Hepatocyte (in vitro differentiated cells): ENCODE data around the gene GRHL1. TPM values are rescaled to one million over a fixed set of nuclear protein-coding genes. Genes with fewer than 3 reads are reported as not detected.

Source experiments
- DNase-seq: peaks from one replicate; pipeline ENCODE4 v3.0.0-alpha.2; 2016; ENCODE audit warnings: low spot score
- H2AFZ ChIP-seq: fragments of 200-600 bp; sonication (generic); 2 replicates; pipeline ENCODE4 v1.6.0; 2016; ENCODE audit warnings: antibody characterized with exemption, mild to moderate bottlenecking
- H3K27ac ChIP-seq: fragments of 200-600 bp; sonication (generic); 2 replicates; pipeline ENCODE4 v1.5.1; 2016; ENCODE audit warnings: mild to moderate bottlenecking
- H3K27me3 ChIP-seq: fragments of 200-600 bp; sonication (generic); 2 replicates; pipeline ENCODE4 v1.6.1; 2016
- H3K36me3 ChIP-seq: fragments of 200-600 bp; sonication (generic); replicated peaks from 2 replicates; pipeline ENCODE4 v1.5.1; 2016; ENCODE audit warnings: low read depth; ENCODE audit not compliant: insufficient read depth
- H3K4me1 ChIP-seq: fragments of 200-600 bp; sonication (generic); 2 replicates; pipeline ENCODE4 v1.5.1; 2016; ENCODE audit warnings: mild to moderate bottlenecking, moderate library complexity; ENCODE audit not compliant: insufficient read depth
- H3K4me2 ChIP-seq: fragments of 200-600 bp; sonication (generic); 2 replicates; pipeline ENCODE4 v1.6.0; 2016
- H3K4me3 ChIP-seq: fragments of 200-600 bp; sonication (generic); 2 replicates; pipeline ENCODE4 v1.5.1; 2016; ENCODE audit warnings: mild to moderate bottlenecking
- H3K79me2 ChIP-seq: fragments of 200-600 bp; sonication (generic); 2 replicates; pipeline ENCODE4 v1.6.0; 2017; ENCODE audit warnings: mild to moderate bottlenecking
- H3K9me2 ChIP-seq: fragments of 200-600 bp; sonication (generic); replicated peaks from 2 replicates; pipeline ENCODE4 v1.6.0; 2017; ENCODE audit warnings: mild to moderate bottlenecking; ENCODE audit not compliant: insufficient read depth
- H3K9me3 ChIP-seq: fragments of 200-600 bp; sonication (generic); 2 replicates; pipeline ENCODE4 v1.5.1; 2016; ENCODE audit warnings: low read depth, mild to moderate bottlenecking
- H4K20me1 ChIP-seq: fragments of 200-600 bp; sonication (generic); 2 replicates; pipeline ENCODE4 v1.6.0; 2016; ENCODE audit warnings: mild to moderate bottlenecking; ENCODE audit not compliant: insufficient read depth, poor library complexity, severe bottlenecking
- EZH2 ChIP-seq: fragments of 200-600 bp; sonication (generic); IDR thresholded peaks from 2 replicates; pipeline ENCODE4 v1.6.1; 2016; ENCODE audit warnings: antibody characterized with exemption, mild to moderate bottlenecking, borderline replicate concordance
- EZH2phosphoT487 ChIP-seq: fragments of 200-600 bp; sonication (generic); IDR thresholded peaks from one replicate; pipeline ENCODE4 v1.6.1; 2018; ENCODE audit warnings: antibody characterized with exemption, mild to moderate bottlenecking, low read depth, moderate library complexity; ENCODE audit not compliant: unreplicated experiment, severe bottlenecking
- WGBS: methylation state at CpG from one replicate; pipeline ENCODE4 v1.1.6; 2016; ENCODE audit warnings: low lambda C conversion rate; ENCODE audit errors: missing lambda C conversion rate; 5-methylcytosine and 5-hydroxymethylcytosine counted together
- polyA plus RNA-seq: library from polyadenylated mRNA; unstranded; fragments of >200 nt; fragmentation: Nextera tagmentation; extraction: Ambion mirVana; gene quantifications from 2 replicates; pipeline ENCODE4 v1.2.1, GENCODE V29; 2016
- total RNA-seq: library from RNA; depleted of rRNA; stranded (reverse); fragments of >200 nt; gene quantifications from 2 replicates; pipeline ENCODE4 v1.2.3, GENCODE V29; 2014
- TF ChIP-seq, protein P1 (sequence below): fragments of 200-600 bp; sonication (generic); IDR thresholded peaks from 2 replicates; pipeline ENCODE4 v1.5.1; 2016; ENCODE audit warnings: antibody characterized with exemption, mild to moderate bottlenecking; ENCODE audit not compliant: poor library complexity

The GRHL1 gene
- total and polyA plus RNA-seq, 2 experiments from 2014 or later, result 4.0 to 10.9 TPM

DNA sequence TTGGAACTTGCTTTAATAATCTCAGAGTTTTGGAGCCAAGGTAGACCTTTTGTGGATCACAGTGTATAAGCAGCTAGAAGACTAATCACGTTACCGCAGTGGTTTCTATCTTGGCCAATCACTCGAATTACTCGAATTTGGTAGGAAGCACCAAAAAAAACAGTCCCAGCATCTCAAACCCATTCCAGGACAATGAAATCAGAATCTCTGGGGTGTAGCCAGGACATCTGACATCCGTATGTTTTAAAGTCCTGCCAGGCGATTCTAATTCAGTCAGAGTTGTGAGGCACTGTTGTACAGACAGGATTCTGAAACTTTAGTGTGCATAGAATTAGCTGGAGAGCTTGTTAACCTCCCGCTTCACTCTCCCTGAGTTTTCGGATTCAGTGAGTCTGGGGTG lies 30.8 kb downstream of the GRHL1 start:
- WGBS, result 86% methylated on average over 8 of the region's 8 CpGs
- Histone ChIP-seq H4K20me1 (no peaks in the 10 kb centered on the region), H3K4me2 (no peak overlapping the region), H3K9me2 (no peaks in the 10 kb centered on the region), H3K36me3 (no peaks in the 10 kb centered on the region), H3K27me3 (no peaks in the 10 kb centered on the region), H3K4me1 (no peaks in the 10 kb centered on the region), H2AFZ (no peak overlapping the region), H3K79me2 (no peaks in the 10 kb centered on the region), H3K4me3 (no peak overlapping the region), H3K27ac (no peak overlapping the region), H3K9me3 (no peaks in the 10 kb centered on the region)
- TF ChIP-seq, protein P1, sequence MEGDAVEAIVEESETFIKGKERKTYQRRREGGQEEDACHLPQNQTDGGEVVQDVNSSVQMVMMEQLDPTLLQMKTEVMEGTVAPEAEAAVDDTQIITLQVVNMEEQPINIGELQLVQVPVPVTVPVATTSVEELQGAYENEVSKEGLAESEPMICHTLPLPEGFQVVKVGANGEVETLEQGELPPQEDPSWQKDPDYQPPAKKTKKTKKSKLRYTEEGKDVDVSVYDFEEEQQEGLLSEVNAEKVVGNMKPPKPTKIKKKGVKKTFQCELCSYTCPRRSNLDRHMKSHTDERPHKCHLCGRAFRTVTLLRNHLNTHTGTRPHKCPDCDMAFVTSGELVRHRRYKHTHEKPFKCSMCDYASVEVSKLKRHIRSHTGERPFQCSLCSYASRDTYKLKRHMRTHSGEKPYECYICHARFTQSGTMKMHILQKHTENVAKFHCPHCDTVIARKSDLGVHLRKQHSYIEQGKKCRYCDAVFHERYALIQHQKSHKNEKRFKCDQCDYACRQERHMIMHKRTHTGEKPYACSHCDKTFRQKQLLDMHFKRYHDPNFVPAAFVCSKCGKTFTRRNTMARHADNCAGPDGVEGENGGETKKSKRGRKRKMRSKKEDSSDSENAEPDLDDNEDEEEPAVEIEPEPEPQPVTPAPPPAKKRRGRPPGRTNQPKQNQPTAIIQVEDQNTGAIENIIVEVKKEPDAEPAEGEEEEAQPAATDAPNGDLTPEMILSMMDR, result no peak
- TF ChIP-seq EZH2 (no peak), EZH2phosphoT487 (no peak)
- no peak for DNase-seq

DNA sequence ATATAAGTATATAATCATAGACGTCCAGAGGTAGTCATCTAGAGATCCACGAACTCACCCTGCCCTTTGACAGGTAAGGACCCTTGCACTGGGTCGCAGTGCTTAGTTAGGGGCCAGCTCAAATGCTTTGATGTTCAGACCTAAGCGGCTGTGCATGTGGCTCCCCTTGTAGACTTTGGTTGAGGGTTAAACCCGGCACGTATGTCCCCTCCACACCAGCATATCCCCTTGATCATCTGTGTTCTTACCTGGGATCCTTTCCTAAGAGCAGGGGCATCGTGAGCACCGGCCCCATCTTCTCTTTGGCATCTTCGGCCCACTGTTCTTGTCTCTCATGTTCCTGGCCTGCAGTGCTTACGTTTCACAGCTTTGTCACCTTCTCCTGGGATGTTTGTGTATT lies 31.4 kb downstream of the GRHL1 start:
- Histone ChIP-seq H3K4me2 (no peak overlapping the region), H3K9me2 (no peaks in the 10 kb centered on the region), H4K20me1 (no peaks in the 10 kb centered on the region), H3K27ac (no peak overlapping the region), H3K4me1 (no peaks in the 10 kb centered on the region), H3K27me3 (no peaks in the 10 kb centered on the region), H3K36me3 (no peaks in the 10 kb centered on the region), H3K4me3 (no peak overlapping the region), H3K9me3 (no peaks in the 10 kb centered on the region), H2AFZ (no peak overlapping the region), H3K79me2 (no peaks in the 10 kb centered on the region)
- no peak for DNase-seq
- TF ChIP-seq EZH2 (no peak), EZH2phosphoT487 (no peak)
- TF ChIP-seq, protein P1, result no peak
- 92% methylated on average over 10 of the region's 10 CpGs for WGBS

DNA sequence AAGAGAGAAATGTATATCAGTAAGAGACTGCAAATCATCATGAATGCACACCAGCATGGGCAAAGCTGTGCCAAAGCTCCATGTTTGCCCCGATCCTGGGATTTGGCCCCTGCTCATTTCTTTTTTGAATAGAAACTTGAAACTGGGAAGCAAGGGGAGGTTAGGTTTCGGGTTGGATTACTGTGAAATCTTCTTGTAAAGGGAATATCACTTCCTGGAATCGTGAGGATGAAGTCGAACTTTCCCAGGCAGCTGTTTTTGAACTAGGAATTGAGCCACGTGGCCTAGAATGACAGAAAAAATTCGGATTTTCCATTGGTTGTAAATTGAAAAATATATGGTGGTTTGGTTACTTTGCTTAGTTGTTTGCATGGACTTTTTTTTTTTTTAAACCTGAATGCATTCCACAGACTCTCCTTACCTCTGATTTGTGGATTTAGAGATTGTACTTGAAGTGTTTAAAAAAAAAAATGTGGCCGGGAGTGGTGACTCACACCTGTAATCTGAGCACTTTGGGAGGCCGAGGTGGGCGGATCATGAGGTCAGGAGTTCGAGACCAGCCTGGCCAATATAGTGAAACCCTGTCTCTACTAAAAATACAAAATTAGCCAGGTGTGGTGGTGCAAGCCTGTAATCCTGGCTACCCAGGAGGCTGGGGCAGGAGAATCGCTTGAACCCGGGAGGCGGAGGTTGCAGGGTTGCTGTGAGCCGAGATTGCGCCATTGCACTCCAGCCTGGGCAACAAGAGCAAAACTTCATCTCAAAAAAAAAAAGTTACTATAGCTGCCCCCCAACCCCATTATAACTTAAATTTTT lies 32.1 kb downstream of the GRHL1 start:
- no peak overlapping the region for H3K4me2 ChIP-seq
- DNase-seq, result no peak

More for the DNA sequence above, 32.1 kb downstream of the GRHL1 start:
- Histone ChIP-seq H4K20me1 (no peaks in the 10 kb centered on the region), H3K27me3 (no peaks in the 10 kb centered on the region), H3K27ac (no peak overlapping the region), H3K36me3 (no peaks in the 10 kb centered on the region), H3K9me2 (no peaks in the 10 kb centered on the region), H2AFZ (no peak overlapping the region), H3K9me3 (no peaks in the 10 kb centered on the region), H3K4me1 (no peaks in the 10 kb centered on the region), H3K4me3 (no peak overlapping the region), H3K79me2 (no peaks in the 10 kb centered on the region)
- TF ChIP-seq, protein P1, result no peak
- TF ChIP-seq EZH2phosphoT487 (no peak), EZH2 (no peak)
- 76% methylated on average over 15 of the region's 15 CpGs for WGBS
